GM12878 (cell line): Measurements from ENCODE around the gene SMCO1. TPM values are rescaled to one million over a fixed set of nuclear protein-coding genes. Genes with fewer than 3 reads are reported as not detected.

Experiments used
- ATAC-seq: fragments of 200-7000 bp; cut with Tn5 transposase; 3 replicates; pipeline ENCODE4 v1.9.1; 2020; ENCODE audit warnings: mild to moderate bottlenecking, moderate library complexity
- BruUV-seq: library from RNA; stranded (reverse); fragments of 400-500 nt; replicated peaks from 2 replicates; lab custom pipeline; 2021; lab: Mats Ljungman, UMichigan
- CTCF ChIA-PET: fragments of 300-600 bp; sonication (Branson Sonifier 250); formaldehyde crosslinking; extraction: SDS; loops from one replicate; lab custom pipeline; 2021; ENCODE audit warnings: inconsistent platforms; lab: Yijun Ruan, JAX
- POLR2A ChIA-PET: fragments of 350-600 bp; formaldehyde crosslinking; extraction: SDS; loops from one replicate; lab custom pipeline; 2021; ENCODE audit warnings: inconsistent platforms; lab: Charles Lee
- RAD21 ChIA-PET: fragments of 300-600 bp; sonication (Branson Sonifier 250); formaldehyde crosslinking; loops from one replicate; lab custom pipeline; 2023; ENCODE audit warnings: antibody characterized with exemption; ENCODE audit not compliant: unreplicated experiment; lab: Charles Lee
- SMC1A ChIA-PET: fragments of 300-600 bp; sonication (Branson Sonifier 250); formaldehyde crosslinking; loops from one replicate; lab custom pipeline; 2023; ENCODE audit not compliant: unreplicated experiment, uncharacterized antibody; lab: Charles Lee
- DNase-seq: peaks from one replicate; pipeline ENCODE4 v3.0.0-alpha.2; 2011; ENCODE audit warnings: low read depth, low spot score
- FAIRE-seq: peaks from 3 replicates; lab custom pipeline; 2011; peaks lifted over from hg19 to GRCh38; lab: Jason Lieb, UNC
- H2AFZ ChIP-seq: 2 replicates; pipeline ENCODE4 v1.6.0; 2011; ENCODE audit warnings: low read depth, low read length, control low read depth; ENCODE audit not compliant: control insufficient read depth
- H3K27ac ChIP-seq: 2 replicates; pipeline ENCODE4 v1.5.1; 2011; ENCODE audit warnings: control low read depth; ENCODE audit not compliant: control insufficient read depth, insufficient read depth
- H3K27me3 ChIP-seq, 2 experiments: replicated peaks in 1 of 2; 2 replicates each; pipeline versions ENCODE4 v1.6.0 to v1.6.1; 2011; ENCODE audit warnings: low read length in 1 of 2; ENCODE audit not compliant: control insufficient read depth in 2 of 2, insufficient read depth in 2 of 2
- H3K36me3 ChIP-seq, 2 experiments: 2 replicates each; pipeline ENCODE4 v1.5.1; 2011; ENCODE audit warnings: low read length in 1 of 2; ENCODE audit not compliant: control insufficient read depth in 2 of 2, insufficient read depth in 2 of 2
- H3K4me1 ChIP-seq: 2 replicates; pipeline ENCODE4 v1.6.1; 2011; ENCODE audit warnings: mild to moderate bottlenecking, low read length, moderate library complexity, mixed read lengths; ENCODE audit not compliant: control insufficient read depth, insufficient read depth
- H3K4me2 ChIP-seq: 2 replicates; pipeline ENCODE4 v1.6.0; 2011; ENCODE audit warnings: control low read depth; ENCODE audit not compliant: control insufficient read depth, insufficient read depth
- H3K4me3 ChIP-seq: fragments of 200-600 bp; sonication (generic); 2 replicates; pipeline ENCODE4 v1.5.1; 2016
- H3K79me2 ChIP-seq: 2 replicates; pipeline ENCODE4 v1.6.0; 2011; ENCODE audit warnings: low read length; ENCODE audit not compliant: control insufficient read depth, insufficient read depth
- H3K9ac ChIP-seq: 2 replicates; pipeline ENCODE4 v1.8.0; 2011; ENCODE audit warnings: low read length, control low read depth, mixed read lengths; ENCODE audit not compliant: control insufficient read depth, insufficient read depth
- H3K9me3 ChIP-seq: replicated peaks from 3 replicates; pipeline ENCODE4 v1.5.1; 2011; ENCODE audit warnings: mild to moderate bottlenecking, low read length; ENCODE audit not compliant: control insufficient read depth, insufficient read depth
- H4K20me1 ChIP-seq: 2 replicates; pipeline ENCODE4 v1.6.0; 2011; ENCODE audit not compliant: control insufficient read depth, insufficient read depth
- KAT2A ChIP-seq: conservative IDR thresholded peaks from 2 replicates; pipeline ENCODE4 v1.6.1; 2011; ENCODE audit warnings: low read depth, low read length; ENCODE audit not compliant: control insufficient read depth
- NR2C2 ChIP-seq: IDR thresholded peaks from 2 replicates; pipeline ENCODE4 v1.6.1; 2011; ENCODE audit warnings: borderline replicate concordance, low read depth; ENCODE audit not compliant: control insufficient read depth, insufficient read length
- RAD21 ChIP-seq: IDR thresholded peaks from 2 replicates; pipeline ENCODE4 v1.6.1; 2011; ENCODE audit warnings: mild to moderate bottlenecking, low read depth, low read length, moderate library complexity; ENCODE audit not compliant: insufficient read depth
- STAT3 ChIP-seq: IDR thresholded peaks from 2 replicates; pipeline ENCODE4 v1.6.1; 2011; ENCODE audit warnings: low read depth, low read length, improper control_type of control experiment
- WGBS: methylation state at CpG from one replicate; pipeline ENCODE4 v1.1.6; 2016; ENCODE audit warnings: low lambda C conversion rate; ENCODE audit not compliant: insufficient replicate concordance, insufficient coverage; ENCODE audit errors: missing lambda C conversion rate; 5-methylcytosine and 5-hydroxymethylcytosine counted together
- in situ Hi-C: fragments of 300-500 bp; cut with MboI; formaldehyde crosslinking; loops from 9 replicates; pipeline ENCODE4 v1.14.3; 2018; ENCODE audit warnings: mixed read lengths
- intact Hi-C: fragments of 100-400 bp; cut with micrococcal nuclease; formaldehyde crosslinking; loops from one replicate; pipeline ENCODE4 v1.14.2; 2022; ENCODE audit not compliant: unreplicated experiment
- polyA plus RNA-seq, 11 experiments: library from polyadenylated mRNA; depleted of rRNA in 4 of 11; unstranded in 6 of 11; stranded (reverse) in 5 of 11; fragments of >200 nt; fragmentation: Nextera tagmentation in 4 of 11; fragmentation: Illumina TruSeq in 1 of 11; extraction: Ambion mirVana in 4 of 11; extraction: Trizol in 1 of 11; gene quantifications; 1 replicate in 1 of 11; 2 replicates in 10 of 11; pipeline versions ENCODE4 v1.2.1 to v1.2.3, GENCODE V29; 2011 to 2016; ENCODE audit warnings: inconsistent platforms in 2 of 11, missing spikeins in 2 of 11, low read depth in 1 of 11
- total RNA-seq, 4 experiments: library from RNA; depleted of rRNA in 3 of 4; stranded (reverse); fragments of >200 nt in 3 of 4; fragmentation: Illumina TruSeq in 1 of 4; extraction: Trizol in 1 of 4; gene quantifications; 2 replicates each; pipeline versions ENCODE4 v1.2.1 to v1.2.3, GENCODE V29; 2013 to 2021
- TF ChIP-seq, protein P1 (sequence below): fragments of 450-650 bp; IDR thresholded peaks from 2 replicates; pipeline ENCODE4 v1.6.1; 2016; ENCODE audit warnings: mild to moderate bottlenecking

The SMCO1 gene
- total and polyA plus RNA-seq, 10 of the 15 experiments (the other 5 are each of a cell fraction or from before 2014, with no cell fraction given): 0.05 TPM; not detected in 9

DNA sequence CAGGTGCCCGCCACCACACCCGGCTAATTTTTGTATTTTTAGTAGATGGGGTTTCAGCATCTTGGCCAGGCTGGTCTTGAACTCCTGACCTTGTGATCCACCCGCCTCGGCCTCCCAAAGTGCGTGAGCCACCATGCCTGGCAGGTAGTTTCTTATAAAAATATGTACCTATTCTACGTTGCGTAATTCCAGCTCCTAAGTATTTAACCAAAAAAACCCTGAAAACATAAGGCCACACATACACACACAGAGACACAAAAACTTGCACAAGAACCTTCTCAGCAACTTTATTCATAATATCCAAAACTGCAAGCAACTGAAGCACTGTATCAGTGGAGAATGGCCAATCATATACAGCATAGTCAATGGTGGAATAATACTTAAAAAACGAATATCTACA lies 16.8 kb downstream of the SMCO1 start:
- TF ChIP-seq STAT3: no peak
- TF ChIP-seq NR2C2: no peak
- TF ChIP-seq, protein P1, sequence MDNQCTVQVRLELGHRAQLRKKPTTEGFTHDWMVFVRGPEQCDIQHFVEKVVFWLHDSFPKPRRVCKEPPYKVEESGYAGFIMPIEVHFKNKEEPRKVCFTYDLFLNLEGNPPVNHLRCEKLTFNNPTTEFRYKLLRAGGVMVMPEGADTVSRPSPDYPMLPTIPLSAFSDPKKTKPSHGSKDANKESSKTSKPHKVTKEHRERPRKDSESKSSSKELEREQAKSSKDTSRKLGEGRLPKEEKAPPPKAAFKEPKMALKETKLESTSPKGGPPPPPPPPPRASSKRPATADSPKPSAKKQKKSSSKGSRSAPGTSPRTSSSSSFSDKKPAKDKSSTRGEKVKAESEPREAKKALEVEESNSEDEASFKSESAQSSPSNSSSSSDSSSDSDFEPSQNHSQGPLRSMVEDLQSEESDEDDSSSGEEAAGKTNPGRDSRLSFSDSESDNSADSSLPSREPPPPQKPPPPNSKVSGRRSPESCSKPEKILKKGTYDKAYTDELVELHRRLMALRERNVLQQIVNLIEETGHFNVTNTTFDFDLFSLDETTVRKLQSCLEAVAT: peak; percentile 65; the same call in 1 of the 2 replicates
- no peaks in the 10 kb centered on the region for H3K27me3 ChIP-seq
- no peak for DNase-seq
- peaks cover 3% of the 10 kb centered on the region; the same call in 1 of the 2 replicates for H4K20me1 ChIP-seq
- no peak overlapping the region for H2AFZ ChIP-seq
- no peak overlapping the region for H3K9ac ChIP-seq
- no peaks in the 10 kb centered on the region for H3K4me1 ChIP-seq
- no peak for ATAC-seq
- peak overlapping the region; percentile 92 for H3K4me2 ChIP-seq
- intact Hi-C loops: no loop called here
- in situ Hi-C loops: no loop called here
- ChIA-PET POLR2A (interaction anchor here (0.6 kb wide), 1 partner anchor 25 kb away, joined by 5 read pairs; no protein-coding TSS in a partner anchor), CTCF (no interaction called here), RAD21 (no interaction called here), SMC1A (interaction anchor here (0.7 kb wide), 2 partner anchors 58 to 1608 kb away, joined by 3 read pairs; no protein-coding TSS in a partner anchor)
- no peak overlapping the region for H3K27ac ChIP-seq
- WGBS: 89% methylated on average over 8 of the region's 8 CpGs
- H3K36me3 ChIP-seq: peaks cover 1 to 13% of the 10 kb centered on the region in 2 experiments; a peak in 3 of 4 replicates
- H3K9me3 ChIP-seq: peaks cover 5% of the 10 kb centered on the region; the same call in 2 of the 3 replicates
- H3K4me3 ChIP-seq: peak overlapping the region; percentile 99
- no TSS peak for BruUV-seq
- H3K79me2 ChIP-seq: peaks cover 97% of the 10 kb centered on the region
- no peak for FAIRE-seq

- Histone ChIP-seq H3K79me2 (peaks cover 96% of the 10 kb centered on the region), H3K9ac (no peak overlapping the region), H3K4me2 (no peak overlapping the region), H3K27ac (no peak overlapping the region), H2AFZ (no peak overlapping the region), H3K4me1 (no peaks in the 10 kb centered on the region), H3K9me3 (peaks cover 5% of the 10 kb centered on the region; the same call in 2 of the 3 replicates), H3K36me3 (peaks cover 1 to 13% of the 10 kb centered on the region in 2 experiments; a peak in 3 of 4 replicates), H3K27me3 (no peaks in the 10 kb centered on the region), H4K20me1 (no peaks in the 10 kb centered on the region; the same call in 1 of the 2 replicates), H3K4me3 (no peak overlapping the region)
- intact Hi-C loops: no loop called here
- FAIRE-seq (no peak), DNase-seq (no peak), ATAC-seq (no peak)
- POLR2A ChIA-PET: no interaction called here
- in situ Hi-C loops: no loop called here
- TF ChIP-seq KAT2A (no peak), RAD21 (no peak)
- WGBS: 82% methylated on average over 4 of the region's 4 CpGs
- SMC1A ChIA-PET: no interaction called here
- CTCF ChIA-PET: no interaction called here
- RAD21 ChIA-PET: no interaction called here
- BruUV-seq: no TSS peak
Measured at GRCh38 chr3:196496183-196496582, 19.0 kb downstream of the SMCO1 start.
